ENCODE results near the gene TBC1D20. TPM values are rescaled to one million over a fixed set of nuclear protein-coding genes. Genes with fewer than 3 reads are reported as not detected.
"Not testable (repeated sequence)": the region's sequence is repeated elsewhere in the genome, so short reads cannot be mapped to it uniquely, and the experiment has no call there.

TBC1D20 gene
- total and polyA plus RNA-seq, 2 donors: 14.4 to 16.2 TPM

- H3K4me3 ChIP-seq (ENCODE audit: low read length in 2 of 2): no peak overlapping the region
- H3K4me1 ChIP-seq (ENCODE audit: control insufficient read depth in 2 of 2, insufficient read depth in 2 of 2, low read length in 2 of 2): peaks cover 4 to 5% of the 10 kb centered on the region in 2 donors
- no peak for DNase-seq (ENCODE audit: low read depth in 6 of 9, low spot score in 9 of 9)
- 94% methylated on average over 7 of the region's 7 CpGs for WGBS
- no peaks in the 10 kb centered on the region for H3K36me3 ChIP-seq (ENCODE audit: control insufficient read depth in 2 of 2, insufficient read depth in 2 of 2, low read length in 1 of 2)
- peaks cover 2 to 13% of the 10 kb centered on the region in 2 donors for H3K9me3 ChIP-seq (ENCODE audit: control insufficient read depth in 2 of 2, insufficient read depth in 1 of 2, low read length in 1 of 2)
- no peaks in the 10 kb centered on the region for H3K27me3 ChIP-seq (ENCODE audit: control insufficient read depth in 2 of 2, insufficient read depth in 1 of 2, low read length in 1 of 2)
- no peak overlapping the region for H3K27ac ChIP-seq (ENCODE audit: low read depth in 1 of 2, low read length in 1 of 2)
These were observed 5.4 kb upstream of the TBC1D20 start for GRCh38 chr20:467755-468154.

GRCh38 chr20:461254-462198 lies 807 bp downstream of the TBC1D20 start:
- Histone ChIP-seq H3K27ac (ENCODE audit: low read depth in 1 of 2, low read length in 1 of 2) (peak overlapping the region; percentile 48 to 91), H3K4me1 (ENCODE audit: control insufficient read depth in 2 of 2, insufficient read depth in 2 of 2, low read length in 2 of 2) (peaks cover 16 to 19% of the 10 kb centered on the region in 2 donors), H3K9me3 (ENCODE audit: control insufficient read depth in 2 of 2, insufficient read depth in 1 of 2, low read length in 1 of 2) (no peaks in the 10 kb centered on the region), H3K4me3 (ENCODE audit: low read length in 2 of 2) (peak overlapping the region; percentile 80 to 92), H3K36me3 (ENCODE audit: control insufficient read depth in 2 of 2, insufficient read depth in 2 of 2, low read length in 1 of 2) (no peaks in the 10 kb centered on the region), H3K27me3 (ENCODE audit: control insufficient read depth in 2 of 2, insufficient read depth in 1 of 2, low read length in 1 of 2) (no peaks in the 10 kb centered on the region)
- 14% methylated on average over 60 of the region's 60 CpGs for WGBS
- peak in 4 of 9 donors; percentile 21 to 64 (median 36) for DNase-seq (ENCODE audit: low read depth in 6 of 9, low spot score in 9 of 9)

- WGBS: 95% methylated on average over 2 of the region's 2 CpGs
These were observed 1.6 kb downstream of the TBC1D20 start for GRCh38 chr20:460707-461106.

GRCh38 chr20:460180-460579 lies 2.2 kb downstream of the TBC1D20 start:
- WGBS: 49% methylated on average over 3 of the region's 3 CpGs
- H3K4me3 ChIP-seq (ENCODE audit: low read length in 2 of 2): no peak overlapping the region
- peaks cover 16 to 19% of the 10 kb centered on the region in 2 donors for H3K4me1 ChIP-seq (ENCODE audit: control insufficient read depth in 2 of 2, insufficient read depth in 2 of 2, low read length in 2 of 2)
- H3K9me3 ChIP-seq (ENCODE audit: control insufficient read depth in 2 of 2, insufficient read depth in 1 of 2, low read length in 1 of 2): no peaks in the 10 kb centered on the region
- DNase-seq (ENCODE audit: low read depth in 6 of 9, low spot score in 9 of 9): no peak
- no peaks in the 10 kb centered on the region for H3K27me3 ChIP-seq (ENCODE audit: control insufficient read depth in 2 of 2, insufficient read depth in 1 of 2, low read length in 1 of 2)
- H3K36me3 ChIP-seq (ENCODE audit: control insufficient read depth in 2 of 2, insufficient read depth in 2 of 2, low read length in 1 of 2): no peaks in the 10 kb centered on the region
- no peak overlapping the region for H3K27ac ChIP-seq (ENCODE audit: low read depth in 1 of 2, low read length in 1 of 2)

More at GRCh38 chr20:460707-461106, 1.6 kb downstream of the TBC1D20 start:
- Histone ChIP-seq H3K27me3 (ENCODE audit: control insufficient read depth in 2 of 2, insufficient read depth in 1 of 2, low read length in 1 of 2) (no peaks in the 10 kb centered on the region), H3K9me3 (ENCODE audit: control insufficient read depth in 2 of 2, insufficient read depth in 1 of 2, low read length in 1 of 2) (no peaks in the 10 kb centered on the region), H3K36me3 (ENCODE audit: control insufficient read depth in 2 of 2, insufficient read depth in 2 of 2, low read length in 1 of 2) (no peaks in the 10 kb centered on the region), H3K4me1 (ENCODE audit: control insufficient read depth in 2 of 2, insufficient read depth in 2 of 2, low read length in 2 of 2) (peaks cover 16 to 19% of the 10 kb centered on the region in 2 donors), H3K4me3 (ENCODE audit: low read length in 2 of 2) (peak overlapping the region in 1 of 2 donors; percentile 11), H3K27ac (ENCODE audit: low read depth in 1 of 2, low read length in 1 of 2) (no peak overlapping the region)
- no peak for DNase-seq (ENCODE audit: low read depth in 6 of 9, low spot score in 9 of 9)

GRCh38 chr20:458776-459175 lies 3.6 kb downstream of the TBC1D20 start:
- Histone ChIP-seq H3K4me3 (ENCODE audit: low read length in 2 of 2) (no peak overlapping the region), H3K36me3 (ENCODE audit: control insufficient read depth in 2 of 2, insufficient read depth in 2 of 2, low read length in 1 of 2) (no peaks in the 10 kb centered on the region), H3K27me3 (ENCODE audit: control insufficient read depth in 2 of 2, insufficient read depth in 1 of 2, low read length in 1 of 2) (no peaks in the 10 kb centered on the region), H3K9me3 (ENCODE audit: control insufficient read depth in 2 of 2, insufficient read depth in 1 of 2, low read length in 1 of 2) (no peaks in the 10 kb centered on the region), H3K4me1 (ENCODE audit: control insufficient read depth in 2 of 2, insufficient read depth in 2 of 2, low read length in 2 of 2) (peaks cover 16 to 19% of the 10 kb centered on the region in 2 donors), H3K27ac (ENCODE audit: low read depth in 1 of 2, low read length in 1 of 2) (no peak overlapping the region)
- DNase-seq (ENCODE audit: low read depth in 6 of 9, low spot score in 9 of 9): no peak
- 70% methylated on average over 6 of the region's 6 CpGs for WGBS

GRCh38 chr20:454951-455350 lies 7.4 kb downstream of the TBC1D20 start:
- H3K9me3 ChIP-seq (ENCODE audit: control insufficient read depth in 2 of 2, insufficient read depth in 1 of 2, low read length in 1 of 2): no peaks in the 10 kb centered on the region
- 94% methylated on average over 3 of the region's 3 CpGs for WGBS
- no peaks in the 10 kb centered on the region for H3K4me1 ChIP-seq (ENCODE audit: control insufficient read depth in 2 of 2, insufficient read depth in 2 of 2, low read length in 2 of 2)
- no peaks in the 10 kb centered on the region for H3K36me3 ChIP-seq (ENCODE audit: control insufficient read depth in 2 of 2, insufficient read depth in 2 of 2, low read length in 1 of 2)
- H3K27ac ChIP-seq (ENCODE audit: low read depth in 1 of 2, low read length in 1 of 2): no peak overlapping the region
- H3K4me3 ChIP-seq (ENCODE audit: low read length in 2 of 2): no peak overlapping the region
- no peaks in the 10 kb centered on the region for H3K27me3 ChIP-seq (ENCODE audit: control insufficient read depth in 2 of 2, insufficient read depth in 1 of 2, low read length in 1 of 2)
- no peak for DNase-seq (ENCODE audit: low read depth in 6 of 9, low spot score in 9 of 9)

GRCh38 chr20:452021-452420 lies 10.3 kb downstream of the TBC1D20 start:
- DNase-seq (ENCODE audit: low read depth in 6 of 9, low spot score in 9 of 9); H3K4me1 ChIP-seq (ENCODE audit: control insufficient read depth in 2 of 2, insufficient read depth in 2 of 2, low read length in 2 of 2); H3K9me3 ChIP-seq (ENCODE audit: control insufficient read depth in 2 of 2, insufficient read depth in 1 of 2, low read length in 1 of 2); H3K4me3 ChIP-seq (ENCODE audit: low read length in 2 of 2); H3K36me3 ChIP-seq (ENCODE audit: control insufficient read depth in 2 of 2, insufficient read depth in 2 of 2, low read length in 1 of 2); H3K27me3 ChIP-seq (ENCODE audit: control insufficient read depth in 2 of 2, insufficient read depth in 1 of 2, low read length in 1 of 2); H3K27ac ChIP-seq (ENCODE audit: low read depth in 1 of 2, low read length in 1 of 2): not testable (repeated sequence)
- WGBS: 89% methylated on average over 11 of the region's 11 CpGs

GRCh38 chr20:445514-446336 lies 16.6 kb downstream of the TBC1D20 start:
- H3K4me3 ChIP-seq (ENCODE audit: low read length in 2 of 2): no peak overlapping the region
- H3K27me3 ChIP-seq (ENCODE audit: control insufficient read depth in 2 of 2, insufficient read depth in 1 of 2, low read length in 1 of 2): no peaks in the 10 kb centered on the region
- DNase-seq (ENCODE audit: low read depth in 6 of 9, low spot score in 9 of 9): no peak
- peaks cover 46 to 54% of the 10 kb centered on the region in 2 donors for H3K36me3 ChIP-seq (ENCODE audit: control insufficient read depth in 2 of 2, insufficient read depth in 2 of 2, low read length in 1 of 2)
- H3K9me3 ChIP-seq (ENCODE audit: control insufficient read depth in 2 of 2, insufficient read depth in 1 of 2, low read length in 1 of 2): peaks cover 0 to 2% of the 10 kb centered on the region in 2 donors
- H3K4me1 ChIP-seq (ENCODE audit: control insufficient read depth in 2 of 2, insufficient read depth in 2 of 2, low read length in 2 of 2): no peaks in the 10 kb centered on the region
- no peak overlapping the region for H3K27ac ChIP-seq (ENCODE audit: low read depth in 1 of 2, low read length in 1 of 2)
- WGBS: 96% methylated on average over 5 of the region's 5 CpGs
